Ecto neural progenitor cell (in vitro differentiated cells): ENCODE data around the gene BANP.
"Not testable (repeated sequence)": the region's sequence is repeated elsewhere in the genome, so short reads cannot be mapped to it uniquely, and the experiment has no call there.

Experiments used
- DNase-seq: peaks from one replicate; pipeline ENCODE4 v3.0.0-alpha.2; 2018; ENCODE audit warnings: low spot score

The BANP gene

GRCh38 chr16:87996962-87997880 is 46.0 kb downstream of the BANP start:
- DNase-seq = no peak

- DNase-seq = not testable (repeated sequence)
These were observed 47.1 kb downstream of the BANP start for GRCh38 chr16:87998184-87998793.

- DNase-seq = not testable (repeated sequence)
These were observed 47.8 kb downstream of the BANP start for GRCh38 chr16:87998992-87999391.

GRCh38 chr16:88002211-88002610 is 51.0 kb downstream of the BANP start:
- DNase-seq = no peak

- DNase-seq = no peak
These were observed 51.5 kb downstream of the BANP start for GRCh38 chr16:88002749-88003148.

- DNase-seq = no peak
These were observed 52.1 kb downstream of the BANP start for GRCh38 chr16:88003316-88003715.

- DNase-seq = no peak
These were observed 52.5 kb downstream of the BANP start for GRCh38 chr16:88003736-88004135.

- DNase-seq = no peak
These were observed 53.2 kb downstream of the BANP start for GRCh38 chr16:88004391-88004790.

- DNase-seq = no peak
These were observed 53.9 kb downstream of the BANP start for GRCh38 chr16:88005181-88005581.

- no peak for DNase-seq
These were observed 54.7 kb downstream of the BANP start for GRCh38 chr16:88005968-88006367.

GRCh38 chr16:88007321-88007731 is 56.1 kb downstream of the BANP start:
- no peak for DNase-seq

- DNase-seq = no peak
These were observed 57.6 kb downstream of the BANP start for GRCh38 chr16:88008840-88009239.

GRCh38 chr16:88009563-88010342 is 58.5 kb downstream of the BANP start:
- DNase-seq = no peak

- DNase-seq = no peak
These were observed 59.2 kb downstream of the BANP start for GRCh38 chr16:88010343-88010967.

GRCh38 chr16:88010968-88011483 is 59.8 kb downstream of the BANP start:
- no peak for DNase-seq

GRCh38 chr16:88012360-88012759 is 61.1 kb downstream of the BANP start:
- no peak for DNase-seq

GRCh38 chr16:88013091-88013609 is 61.9 kb downstream of the BANP start:
- DNase-seq = no peak

- no peak for DNase-seq
These were observed 62.6 kb downstream of the BANP start for GRCh38 chr16:88013766-88014251.

GRCh38 chr16:88014252-88014781 is 63.1 kb downstream of the BANP start:
- DNase-seq = no peak

- no peak for DNase-seq
These were observed 63.9 kb downstream of the BANP start for GRCh38 chr16:88014954-88015805.
